H9 (cell line): ENCODE data around the gene IRF2BP1. TPM values are rescaled to one million over a fixed set of nuclear protein-coding genes. Genes with fewer than 3 reads are reported as not detected.

Experiments
- DNase-seq: peaks from one replicate; pipeline ENCODE4 v3.0.0-alpha.2; 2017
- H2AFZ ChIP-seq: one replicate; pipeline ENCODE4 v1.6.1; 2013; ENCODE audit warnings: mild to moderate bottlenecking, low read length, control low read depth, moderate library complexity
- H2AK5ac ChIP-seq: 2 replicates; pipeline ENCODE4 v1.6.1; 2013; ENCODE audit warnings: low read length, control low read depth, mixed read lengths; ENCODE audit not compliant: insufficient read length
- H2BK120ac ChIP-seq: one replicate; pipeline ENCODE4 v1.6.1; 2013; ENCODE audit warnings: low read depth, mild to moderate bottlenecking, low read length, control low read depth, inconsistent platforms; ENCODE audit not compliant: poor library complexity, severe bottlenecking
- H2BK12ac ChIP-seq: 2 replicates; pipeline ENCODE4 v1.6.1; 2013; ENCODE audit warnings: low read length, control low read depth, mixed read lengths, low read depth; ENCODE audit not compliant: insufficient read length
- H2BK15ac ChIP-seq: 2 replicates; pipeline ENCODE4 v1.6.1; 2013; ENCODE audit warnings: low read depth, low read length, control low read depth
- H2BK20ac ChIP-seq: one replicate; pipeline ENCODE4 v1.6.1; 2013; ENCODE audit warnings: low read depth, mild to moderate bottlenecking, low read length, control low read depth, inconsistent platforms; ENCODE audit not compliant: poor library complexity, severe bottlenecking
- H2BK5ac ChIP-seq: 2 replicates; pipeline ENCODE4 v1.6.1; 2013; ENCODE audit warnings: low read length, control low read depth, mixed read lengths; ENCODE audit not compliant: insufficient read length
- H3K14ac ChIP-seq: 2 replicates; pipeline ENCODE4 v1.6.1; 2013; ENCODE audit warnings: low read length, control low read depth; ENCODE audit not compliant: insufficient read depth
- H3K18ac ChIP-seq: 2 replicates; pipeline ENCODE4 v1.6.1; 2013; ENCODE audit warnings: low read depth, mild to moderate bottlenecking, mixed read lengths, low read length, control low read depth; ENCODE audit not compliant: insufficient read length
- H3K23ac ChIP-seq: 2 replicates; pipeline ENCODE4 v1.6.1; 2013; ENCODE audit warnings: low read length, control low read depth, mixed read lengths, low read depth; ENCODE audit not compliant: insufficient read length
- H3K23me2 ChIP-seq: 2 replicates; pipeline ENCODE4 v1.6.1; 2013; ENCODE audit warnings: low read depth, mild to moderate bottlenecking, mixed read lengths, low read length, control low read depth; ENCODE audit not compliant: insufficient read length, poor library complexity, severe bottlenecking
- H3K27ac ChIP-seq: 2 replicates; pipeline ENCODE4 v1.5.1; 2013; ENCODE audit warnings: low read length, control low read depth, mixed read lengths, low read depth; ENCODE audit not compliant: insufficient read length
- H3K27me3 ChIP-seq: 2 replicates; pipeline ENCODE4 v1.6.1; 2013; ENCODE audit warnings: low read length, control low read depth, inconsistent platforms; ENCODE audit not compliant: insufficient read depth
- H3K4ac ChIP-seq: 2 replicates; pipeline ENCODE4 v1.6.1; 2013; ENCODE audit warnings: low read depth, mild to moderate bottlenecking, control low read depth, inconsistent platforms, low read length, moderate library complexity
- H3K4me1 ChIP-seq: 2 replicates; pipeline ENCODE4 v1.6.1; 2013; ENCODE audit warnings: low read length, control low read depth, inconsistent platforms; ENCODE audit not compliant: insufficient read depth
- H3K4me2 ChIP-seq: 2 replicates; pipeline ENCODE4 v1.6.1; 2013; ENCODE audit warnings: low read length, control low read depth, mixed read lengths; ENCODE audit not compliant: insufficient read length, insufficient read depth
- H3K56ac ChIP-seq: 2 replicates; pipeline ENCODE4 v1.6.1; 2013; ENCODE audit warnings: low read depth, mild to moderate bottlenecking, mixed read lengths, low read length, control low read depth; ENCODE audit not compliant: insufficient read length
- H3K79me1 ChIP-seq: 2 replicates; pipeline ENCODE4 v1.6.1; 2013; ENCODE audit warnings: low read depth, mild to moderate bottlenecking, moderate library complexity, low read length, control low read depth, inconsistent platforms; ENCODE audit not compliant: insufficient read depth, poor library complexity, severe bottlenecking
- H3K79me2 ChIP-seq: 2 replicates; pipeline ENCODE4 v1.6.1; 2013; ENCODE audit warnings: low read length, control low read depth, inconsistent platforms; ENCODE audit not compliant: insufficient read depth
- H3K9ac ChIP-seq: 2 replicates; pipeline ENCODE4 v1.6.1; 2013; ENCODE audit warnings: low read length, control low read depth, mixed read lengths; ENCODE audit not compliant: insufficient read length; ENCODE audit errors: extremely low read depth
- H3K9me3 ChIP-seq: one replicate; pipeline ENCODE4 v1.6.1; 2013; ENCODE audit warnings: low read depth, low read length, inconsistent platforms; ENCODE audit not compliant: control insufficient read depth
- H3T11ph ChIP-seq: one replicate; pipeline ENCODE4 v1.6.1; 2013; ENCODE audit warnings: mild to moderate bottlenecking, low read length, control low read depth, inconsistent platforms
- H4K20me1 ChIP-seq: one replicate; pipeline ENCODE4 v1.6.1; 2013; ENCODE audit not compliant: control insufficient read depth, insufficient read length, insufficient read depth
- H4K5ac ChIP-seq: 2 replicates; pipeline ENCODE4 v1.6.1; 2013; ENCODE audit warnings: low read depth, mild to moderate bottlenecking, mixed read lengths, low read length, control low read depth; ENCODE audit not compliant: insufficient read length
- H4K8ac ChIP-seq: replicated peaks from 2 replicates; pipeline ENCODE4 v1.6.1; 2013; ENCODE audit warnings: low read length, control low read depth, mixed read lengths, low read depth; ENCODE audit not compliant: insufficient read length
- H4K91ac ChIP-seq: 2 replicates; pipeline ENCODE4 v1.6.1; 2013; ENCODE audit warnings: low read depth, mild to moderate bottlenecking, moderate library complexity, mixed read lengths, low read length, control low read depth; ENCODE audit not compliant: insufficient read length
- H3K27ac Mint-ChIP-seq, 3 experiments: 2 replicates in 2 of 3; 3 replicates in 1 of 3; pipeline ENCODE4 v1.8.0; 2020 to 2021; ENCODE audit warnings: mixed read lengths in 3 of 3, mild to moderate bottlenecking in 1 of 3, moderate library complexity in 1 of 3
- H3K27me3 Mint-ChIP-seq: 2 replicates; pipeline ENCODE4 v1.8.0; 2021; ENCODE audit warnings: low read depth, mild to moderate bottlenecking, moderate library complexity, mixed read lengths
- H3K36me3 Mint-ChIP-seq, 3 experiments: 2 replicates in 2 of 3; 3 replicates in 1 of 3; pipeline ENCODE4 v1.8.0; 2020 to 2021; ENCODE audit warnings: low read depth in 3 of 3, mixed read lengths in 3 of 3; ENCODE audit not compliant: insufficient read depth in 1 of 3
- H3K4me1 Mint-ChIP-seq, 2 experiments: 2 replicates each; pipeline ENCODE4 v1.8.0; 2020; ENCODE audit warnings: mixed read lengths in 2 of 2
- H3K4me3 Mint-ChIP-seq, 2 experiments: 2 replicates in 1 of 2; 3 replicates in 1 of 2; pipeline ENCODE4 v1.8.0; 2020 to 2021; ENCODE audit warnings: mild to moderate bottlenecking in 2 of 2, mixed read lengths in 2 of 2, moderate library complexity in 1 of 2
- H3K9me3 Mint-ChIP-seq, 2 experiments: 2 replicates in 1 of 2; 3 replicates in 1 of 2; pipeline ENCODE4 v1.8.0; 2020; ENCODE audit warnings: mild to moderate bottlenecking in 2 of 2, mixed read lengths in 2 of 2, moderate library complexity in 1 of 2
- WGBS: extraction: QIAGEN DNeasy Blood & Tissue Kit; methylation state at CpG from one replicate; pipeline ENCODE4 v1.1.7; 2013; ENCODE audit warnings: missing lambda C conversion rate, low lambda C conversion rate, mixed read lengths; ENCODE audit not compliant: insufficient read length; ENCODE audit errors: extremely low coverage; 5-methylcytosine and 5-hydroxymethylcytosine counted together
- total RNA-seq: library from RNA; stranded (reverse); gene quantifications from 2 replicates; pipeline ENCODE4 v1.2.1, GENCODE V29; 2021
- TF ChIP-seq, protein P1 (sequence below): fragments of 200-600 bp; sonication (generic); conservative IDR thresholded peaks from 3 replicates; pipeline ENCODE4 v1.8.0; 2021; ENCODE audit warnings: antibody characterized with exemption, mild to moderate bottlenecking

The IRF2BP1 gene
- total RNA-seq, 1 experiment from 2014 or later: 28.2 TPM

DNA sequence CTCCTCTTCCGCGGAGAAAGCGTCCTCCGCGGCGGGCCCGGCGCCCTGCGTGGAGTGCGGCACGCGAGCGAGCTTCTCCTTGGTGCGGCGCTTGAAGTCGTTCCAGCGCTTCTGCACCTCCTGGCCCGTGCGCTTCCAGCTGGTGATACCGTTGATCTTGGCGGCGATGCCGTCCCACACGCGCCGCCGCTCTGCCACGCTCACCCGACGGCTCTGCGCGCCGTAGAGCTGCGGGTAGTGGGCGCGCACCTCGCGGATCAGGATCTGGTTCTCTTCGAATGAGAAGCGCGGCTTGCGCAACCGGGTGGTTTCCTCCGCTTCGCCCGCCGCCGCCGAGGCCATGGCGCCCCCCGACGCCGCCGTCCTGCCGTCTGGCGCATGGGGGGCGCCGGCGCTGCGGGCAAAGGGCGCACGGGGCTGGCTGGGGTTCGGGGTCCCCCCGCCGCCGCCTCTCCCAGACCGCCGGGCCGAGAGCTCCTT lies 15.5 kb upstream of the IRF2BP1 start:
- TF ChIP-seq, protein P1, sequence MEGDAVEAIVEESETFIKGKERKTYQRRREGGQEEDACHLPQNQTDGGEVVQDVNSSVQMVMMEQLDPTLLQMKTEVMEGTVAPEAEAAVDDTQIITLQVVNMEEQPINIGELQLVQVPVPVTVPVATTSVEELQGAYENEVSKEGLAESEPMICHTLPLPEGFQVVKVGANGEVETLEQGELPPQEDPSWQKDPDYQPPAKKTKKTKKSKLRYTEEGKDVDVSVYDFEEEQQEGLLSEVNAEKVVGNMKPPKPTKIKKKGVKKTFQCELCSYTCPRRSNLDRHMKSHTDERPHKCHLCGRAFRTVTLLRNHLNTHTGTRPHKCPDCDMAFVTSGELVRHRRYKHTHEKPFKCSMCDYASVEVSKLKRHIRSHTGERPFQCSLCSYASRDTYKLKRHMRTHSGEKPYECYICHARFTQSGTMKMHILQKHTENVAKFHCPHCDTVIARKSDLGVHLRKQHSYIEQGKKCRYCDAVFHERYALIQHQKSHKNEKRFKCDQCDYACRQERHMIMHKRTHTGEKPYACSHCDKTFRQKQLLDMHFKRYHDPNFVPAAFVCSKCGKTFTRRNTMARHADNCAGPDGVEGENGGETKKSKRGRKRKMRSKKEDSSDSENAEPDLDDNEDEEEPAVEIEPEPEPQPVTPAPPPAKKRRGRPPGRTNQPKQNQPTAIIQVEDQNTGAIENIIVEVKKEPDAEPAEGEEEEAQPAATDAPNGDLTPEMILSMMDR: no peak
- H3K9me3 Mint-ChIP-seq: no peaks in the 10 kb centered on the region
- no peak overlapping the region for H3K27ac ChIP-seq
- H3K4me1 ChIP-seq: no peaks in the 10 kb centered on the region
- no peak overlapping the region for H2BK5ac ChIP-seq
- H3K79me2 ChIP-seq: no peaks in the 10 kb centered on the region
- H3K27me3 ChIP-seq: peaks cover 4% of the 10 kb centered on the region; the same call in 1 of the 2 replicates
- no peak overlapping the region for H2BK12ac ChIP-seq
- WGBS: no CpG with 5 or more reads among the region's 69 CpGs
- no peaks in the 10 kb centered on the region for H3K9me3 ChIP-seq
- no peak overlapping the region for H3K27ac Mint-ChIP-seq
- H3K56ac ChIP-seq: no peak overlapping the region
- H3K9ac ChIP-seq: no peak overlapping the region
- H3K14ac ChIP-seq: no peak overlapping the region
- no peak overlapping the region for H3K4ac ChIP-seq
- no peak overlapping the region for H3K18ac ChIP-seq
- peaks cover 8 to 25% (median 25%) of the 10 kb centered on the region in 3 experiments for H3K36me3 Mint-ChIP-seq
- H3T11ph ChIP-seq: no peak overlapping the region
- DNase-seq: peak; percentile 32
- no peaks in the 10 kb centered on the region for H4K20me1 ChIP-seq
- no peak overlapping the region for H2BK120ac ChIP-seq
- peak overlapping the region; percentile 65 to 78 for H3K4me3 Mint-ChIP-seq
- no peak overlapping the region for H2AFZ ChIP-seq
- H3K4me1 Mint-ChIP-seq: peaks cover 7 to 12% of the 10 kb centered on the region in 2 experiments
- no peaks in the 10 kb centered on the region for H3K79me1 ChIP-seq
- H3K23ac ChIP-seq: no peak overlapping the region
- no peak overlapping the region for H2BK15ac ChIP-seq
- H4K8ac ChIP-seq: no peak overlapping the region
- H4K5ac ChIP-seq: no peak overlapping the region
- no peak overlapping the region for H2BK20ac ChIP-seq
- peaks cover 17% of the 10 kb centered on the region for H3K27me3 Mint-ChIP-seq
- peaks cover 15% of the 10 kb centered on the region for H3K23me2 ChIP-seq
- no peak overlapping the region for H4K91ac ChIP-seq
- H3K4me2 ChIP-seq: peak overlapping the region; percentile 83
- H2AK5ac ChIP-seq: no peak overlapping the region
